SKM-1 (cell line): Measurements from ENCODE around the gene LINGO3.

ENCODE experiments used
- DNase-seq: peaks from one replicate; lab custom pipeline; 2025; ENCODE audit not compliant: unreplicated experiment; lab: John Stamatoyannopoulos, UW

LINGO3 gene

GRCh38 chr19:2266183-2266993 is 41.6 kb downstream of the LINGO3 start:
- peak; percentile 81 for DNase-seq

GRCh38 chr19:2261438-2262172 is 46.3 kb downstream of the LINGO3 start:
- no peak for DNase-seq

DNA sequence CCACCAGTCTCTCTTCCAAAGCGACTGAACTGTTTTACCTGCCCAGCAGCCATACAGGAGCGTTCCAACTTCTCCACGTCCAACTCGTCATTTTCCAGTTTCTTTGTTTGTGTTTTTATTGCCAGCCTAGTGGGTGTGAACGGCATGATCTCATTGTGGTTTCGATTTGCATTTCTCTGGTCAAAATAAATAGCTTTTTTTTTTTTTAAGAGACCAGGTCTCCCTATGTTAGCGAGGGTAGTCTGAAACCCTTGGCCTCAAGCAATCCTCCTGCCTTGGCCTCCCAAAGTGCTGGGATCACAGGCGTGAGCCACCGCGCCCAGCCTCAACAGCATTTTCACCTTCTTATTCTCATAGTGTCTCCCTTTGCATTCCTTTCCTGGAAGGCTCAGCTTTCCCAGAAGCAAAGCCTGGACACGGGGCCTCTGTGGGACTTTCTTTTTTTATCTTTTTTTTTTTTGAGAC is 47.6 kb downstream of the LINGO3 start:
- DNase-seq = no peak

DNA sequence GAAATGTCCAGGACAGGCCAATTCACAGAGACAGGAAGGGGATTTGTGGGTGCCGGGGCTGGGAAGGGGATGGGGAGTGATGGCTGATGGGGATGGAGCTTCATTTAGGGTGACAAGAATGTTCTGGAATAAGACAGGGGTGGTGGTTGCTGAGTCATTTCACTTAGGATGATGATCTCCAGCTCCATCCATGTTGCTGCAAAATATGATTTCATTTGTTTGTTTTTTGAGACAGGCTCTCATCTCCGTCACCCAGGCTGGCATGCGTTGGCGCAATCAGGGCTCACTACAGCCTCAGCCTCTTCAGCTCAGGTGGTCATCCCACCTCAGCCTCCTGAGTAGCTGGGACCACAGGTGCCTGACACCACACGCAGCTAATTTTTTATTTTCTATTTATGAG is 48.6 kb downstream of the LINGO3 start:
- DNase-seq = no peak
